Epithelial cell of esophagus (primary cell): ENCODE measurements around the gene DDX5.

Experiments used
- DNase-seq: peaks from one replicate; pipeline ENCODE4 v3.0.0; 2010; ENCODE audit warnings: low read depth
- H3K4me3 ChIP-seq: 2 replicates; pipeline ENCODE4 v1.5.1; 2011; ENCODE audit warnings: mild to moderate bottlenecking, low read length, control low read depth
- CTCF ChIP-seq: IDR thresholded peaks from 2 replicates; pipeline ENCODE4 v1.5.1; 2011; ENCODE audit warnings: low read depth, mild to moderate bottlenecking, low read length, control low read depth, inconsistent platforms; ENCODE audit not compliant: insufficient read depth; ENCODE audit errors: missing control alignments

The DDX5 gene

GRCh38 chr17:64540118-64540776 is 34.2 kb upstream of the DDX5 start:
- peak; percentile 34 for DNase-seq
- no peak for TF ChIP-seq CTCF
- no peak overlapping the region for H3K4me3 ChIP-seq

- DNase-seq = no peak
- no peak for TF ChIP-seq CTCF
Observed at GRCh38 chr17:64538508-64539130, 32.5 kb upstream of the DDX5 start.

DNA sequence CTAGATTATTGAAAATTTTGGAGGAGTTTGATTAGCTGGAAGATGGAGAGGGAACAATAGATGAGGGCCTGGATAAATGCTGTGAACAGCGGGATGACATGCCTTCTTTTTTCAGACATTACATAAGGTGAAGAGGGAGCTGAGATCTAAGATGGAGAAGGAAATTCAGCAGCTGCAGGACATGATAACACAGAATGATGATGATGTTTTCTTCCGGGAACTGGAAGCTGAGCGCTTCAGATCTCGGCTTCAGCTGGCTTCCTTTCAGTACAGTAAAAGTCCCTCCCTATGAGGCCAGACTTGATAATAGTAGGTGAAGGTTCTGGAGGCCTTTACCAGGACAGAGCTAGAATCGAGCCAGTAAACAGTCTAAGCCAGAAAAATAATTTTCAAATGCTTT is 31.4 kb upstream of the DDX5 start:
- no peak for DNase-seq
- no peak for TF ChIP-seq CTCF
- no peak overlapping the region for H3K4me3 ChIP-seq

More at GRCh38 chr17:64538508-64539130, 32.5 kb upstream of the DDX5 start:
- H3K4me3 ChIP-seq = no peak overlapping the region

GRCh38 chr17:64536913-64537312 is 30.8 kb upstream of the DDX5 start:
- DNase-seq = no peak
- no peak for TF ChIP-seq CTCF
- no peak overlapping the region for H3K4me3 ChIP-seq

- DNase-seq = no peak
- H3K4me3 ChIP-seq = no peak overlapping the region
- TF ChIP-seq CTCF = no peak
Observed at GRCh38 chr17:64535357-64535756, 29.3 kb upstream of the DDX5 start.

DNA sequence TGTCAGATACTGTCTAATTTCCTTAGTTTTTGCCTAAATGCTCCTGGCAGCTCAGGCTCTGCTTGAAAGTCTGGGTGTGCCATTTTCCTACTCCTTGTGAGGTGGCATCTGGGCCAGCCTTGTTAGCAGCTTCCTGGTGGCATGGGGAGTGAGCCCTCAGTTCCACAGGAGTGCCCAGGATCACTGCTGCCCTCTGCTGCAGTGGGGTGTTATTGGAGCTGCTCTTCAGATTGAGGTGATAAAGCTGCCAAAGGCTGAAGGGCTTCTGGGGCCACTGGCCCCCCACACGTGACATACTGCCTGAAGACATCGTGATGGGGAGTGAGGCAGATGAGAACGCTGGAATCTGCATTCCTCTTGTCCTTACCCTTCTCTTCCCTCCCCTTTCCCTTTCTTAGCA is 28.1 kb upstream of the DDX5 start:
- H3K4me3 ChIP-seq = no peak overlapping the region
- peak; percentile 23 for DNase-seq
- peak; percentile 49 for TF ChIP-seq CTCF

DNA sequence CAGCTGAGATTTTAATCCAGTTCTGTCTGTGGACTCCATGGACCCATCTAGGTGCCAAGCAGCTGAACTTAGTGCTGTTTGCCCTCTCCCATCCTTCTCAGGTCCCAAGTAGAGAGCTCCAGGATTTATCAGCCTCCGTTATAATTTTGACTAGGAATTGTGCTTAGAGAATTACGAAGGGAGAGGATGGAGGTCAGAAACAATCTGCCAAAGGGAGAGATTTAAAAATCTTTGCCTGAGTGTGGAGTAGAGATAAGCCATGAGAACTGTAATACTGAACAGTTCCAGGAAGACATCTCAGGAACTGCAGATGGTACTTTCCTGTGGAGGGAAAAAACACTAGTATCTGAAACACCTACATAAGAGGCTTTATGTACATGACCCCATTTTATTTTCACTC is 27.7 kb upstream of the DDX5 start:
- no peak for DNase-seq
- H3K4me3 ChIP-seq = no peak overlapping the region
- no peak for TF ChIP-seq CTCF
